Stimulated activated CD4-positive, alpha-beta T cell treated with anti-CD3 and anti-CD28 coated beads, Interleukin-4, amount 100 ng/mL, for 1 hour (primary cell): ENCODE results near the gene TEK.
"Not testable (repeated sequence)": the region's sequence is repeated elsewhere in the genome, so short reads cannot be mapped to it uniquely, and the experiment has no call there.

ENCODE experiments used
- DNase-seq: peaks from one replicate; pipeline ENCODE4 v3.0.0-alpha.2; 2020

Gene TEK

GRCh38 chr9:27182421-27182820 lies 73.4 kb downstream of the TEK start:
- DNase-seq: no peak

GRCh38 chr9:27183131-27183530 lies 74.1 kb downstream of the TEK start:
- DNase-seq: no peak

- no peak for DNase-seq
Observed at GRCh38 chr9:27183701-27184100, 74.7 kb downstream of the TEK start.

- DNase-seq: no peak
Observed at GRCh38 chr9:27184556-27185351, 75.7 kb downstream of the TEK start.

- no peak for DNase-seq
Observed at GRCh38 chr9:27188426-27188825, 79.4 kb downstream of the TEK start.

- no peak for DNase-seq
Observed at GRCh38 chr9:27189426-27189825, 80.4 kb downstream of the TEK start.

GRCh38 chr9:27192291-27192960 lies 83.4 kb downstream of the TEK start:
- DNase-seq: no peak

GRCh38 chr9:27193886-27194285 lies 84.9 kb downstream of the TEK start:
- DNase-seq: no peak

- no peak for DNase-seq
Observed at GRCh38 chr9:27194401-27195091, 85.5 kb downstream of the TEK start.

GRCh38 chr9:27195191-27195590 lies 86.2 kb downstream of the TEK start:
- DNase-seq: no peak

GRCh38 chr9:27196383-27196782 lies 87.4 kb downstream of the TEK start:
- no peak for DNase-seq

- DNase-seq: no peak
Observed at GRCh38 chr9:27198190-27198589, 89.2 kb downstream of the TEK start.

- DNase-seq: no peak
Observed at GRCh38 chr9:27202056-27202455, 93.0 kb downstream of the TEK start.

GRCh38 chr9:27203783-27204182 lies 94.8 kb downstream of the TEK start:
- no peak for DNase-seq

- DNase-seq: no peak
Observed at GRCh38 chr9:27204578-27204977, 95.6 kb downstream of the TEK start.

- no peak for DNase-seq
Observed at GRCh38 chr9:27205198-27205597, 96.2 kb downstream of the TEK start.

- no peak for DNase-seq
Observed at GRCh38 chr9:27206041-27206440, 97.0 kb downstream of the TEK start.

GRCh38 chr9:27209034-27209433 lies 100.0 kb downstream of the TEK start:
- no peak for DNase-seq

GRCh38 chr9:27210588-27210987 lies 101.6 kb downstream of the TEK start:
- DNase-seq: no peak

- DNase-seq: no peak
Observed at GRCh38 chr9:27212191-27212590, 103.2 kb downstream of the TEK start.

GRCh38 chr9:27212621-27213020 lies 103.6 kb downstream of the TEK start:
- no peak for DNase-seq

GRCh38 chr9:27227192-27227591 lies 118.2 kb downstream of the TEK start:
- DNase-seq: no peak

- DNase-seq: not testable (repeated sequence)
Observed at GRCh38 chr9:27239648-27240047, 130.6 kb downstream of the TEK start.

- DNase-seq: no peak
Observed at GRCh38 chr9:27247756-27248155, 138.7 kb downstream of the TEK start.
